Heart left ventricle (tissue), 13 donors: Measurements from ENCODE around the gene CAMK2B.

Experiments
- CTCF ChIP-seq, 12 donors: fragments of 200-600 bp; sonication (generic) in 4 of 12; IDR thresholded peaks; one replicate each; pipeline versions ENCODE4 v1.5.0 to v1.8.0; 2018 to 2022; ENCODE audit warnings: antibody characterized with exemption in 12 of 12, mild to moderate bottlenecking in 5 of 12
- POLR2A ChIP-seq, 2 donors: fragments of 450-650 bp; IDR thresholded peaks; one replicate each; pipeline ENCODE4 v1.6.1; 2017; ENCODE audit warnings: antibody characterized with exemption in 2 of 2, mild to moderate bottlenecking in 2 of 2, moderate library complexity in 2 of 2
- donor health status: ischemic (EF 13 %, LVEDD 7.1; RV severe dilation, severe dysfunction).
- donor health status: DM: no; HTN: yes; CAD: no.
- donor health status: DM: no; HTN: no; CAD: no.
- donor health status: ischemic (EF 25% LVEDD 6.9; RV normal size, moderate dysfunction).
- donor health status: ischemic (EF 25% LVEDD 5.7; RV mildly dilated, moderate dysfunction).
- donor health status: ischemic (EF 35%, LVEDD 5.7; RV mildly dilated, moderate dysfunction).
- donor health status: nonischemic (EF 11% LVEDD 7.7; RV severe dilation, severe dysfunction).
- donor health status: DM: yes; HTN: yes; CAD: no.
- donor health status: PGD.
- donor health status: ischemic (EF 29% LVEDD 5.4; RV normal size, mild dysfunction).
- donor health status: nonischemic (EF 23%, LVEDD 6.1; RV moderate dilation, normal function).

GRCh38 chr7:44244282-44244681 lies 81.1 kb downstream of the CAMK2B start:
- peak; percentile 23 to 61 (median 48) for TF ChIP-seq CTCF (IDR thresholded peaks at IDR 0.05)
- no peak for TF ChIP-seq POLR2A (IDR thresholded peaks at IDR 0.05)
